AG09309 (cell line): ENCODE measurements around the gene HSBP1L1.
"Not testable (repeated sequence)": the region's sequence is repeated elsewhere in the genome, so short reads cannot be mapped to it uniquely, and the experiment has no call there.

Experiments used
- DNase-seq: peaks from one replicate; pipeline ENCODE4 v3.0.0-alpha.2; 2010; ENCODE audit warnings: low read depth
- H3K4me3 ChIP-seq: 2 replicates; pipeline ENCODE4 v1.5.1; 2011; ENCODE audit warnings: mild to moderate bottlenecking, low read depth, low read length, moderate library complexity; ENCODE audit not compliant: control insufficient read depth
- CTCF ChIP-seq: IDR thresholded peaks from 2 replicates; pipeline ENCODE4 v1.5.1; 2011; ENCODE audit warnings: mild to moderate bottlenecking, low read depth, low read length, inconsistent platforms; ENCODE audit not compliant: insufficient read depth, control insufficient read depth; ENCODE audit errors: missing control alignments

The HSBP1L1 gene

GRCh38 chr18:79953971-79954651 is 10.3 kb upstream of the HSBP1L1 start:
- TF ChIP-seq CTCF: no peak
- no peak overlapping the region for H3K4me3 ChIP-seq
- DNase-seq: no peak

GRCh38 chr18:79954791-79955190 is 9.7 kb upstream of the HSBP1L1 start:
- TF ChIP-seq CTCF: no peak
- no peak overlapping the region for H3K4me3 ChIP-seq
- no peak for DNase-seq

DNA sequence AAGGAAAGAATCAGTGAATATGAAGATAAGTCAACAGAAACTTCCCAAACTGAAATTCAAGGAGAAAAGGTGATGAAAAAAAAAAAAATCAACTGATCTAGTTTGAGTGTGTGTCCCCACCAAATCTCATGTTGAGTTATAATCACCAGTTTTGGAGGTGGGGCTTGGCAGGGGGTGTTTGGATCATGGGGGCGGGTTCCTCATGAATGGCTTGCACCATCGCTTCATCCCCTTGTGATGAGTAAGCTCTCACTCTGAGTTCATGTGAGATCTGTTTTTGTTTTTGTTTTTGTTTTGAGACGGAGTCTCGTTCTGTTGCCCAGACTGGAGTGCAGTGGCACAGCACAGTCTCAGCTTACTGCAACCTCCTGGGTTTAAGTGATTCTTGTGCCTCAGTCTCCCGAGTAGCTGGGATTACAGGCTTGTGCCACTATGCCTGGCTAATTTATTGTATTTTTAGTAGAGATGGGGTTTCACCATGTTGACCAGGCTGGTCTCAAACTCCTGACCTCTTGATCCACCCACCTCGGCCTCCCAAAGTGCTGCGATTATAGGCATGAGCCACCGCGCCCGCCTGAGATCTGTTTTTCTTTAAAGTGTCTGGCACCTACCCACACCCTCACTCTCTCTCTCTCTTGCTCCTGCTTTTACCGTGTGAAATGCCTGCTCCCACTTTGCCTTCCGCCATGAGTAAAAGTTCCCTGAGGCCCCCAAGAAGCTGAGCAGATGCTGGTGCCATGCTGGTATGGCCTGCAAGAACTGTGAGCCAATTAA is 9.0 kb upstream of the HSBP1L1 start:
- no peak for DNase-seq
- no peak overlapping the region for H3K4me3 ChIP-seq
- TF ChIP-seq CTCF: no peak

DNA sequence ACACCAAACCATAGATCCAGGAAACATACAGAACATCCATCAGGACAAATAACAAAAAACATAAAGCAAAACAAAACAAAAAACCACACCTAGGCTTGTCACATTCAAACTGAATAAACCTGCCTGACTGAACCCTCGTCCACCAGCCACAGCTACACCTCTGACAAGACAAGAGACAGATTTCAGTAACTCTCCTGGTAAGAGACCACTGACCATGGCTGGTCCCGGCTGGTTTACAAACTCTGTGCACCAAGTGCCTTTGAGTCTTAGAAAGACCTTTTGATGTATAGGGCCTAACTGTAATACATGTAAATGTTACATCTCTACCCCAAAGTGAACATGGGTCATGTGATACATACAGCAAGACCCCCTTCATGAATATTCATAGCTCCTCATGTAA is 8.2 kb upstream of the HSBP1L1 start:
- no peak for TF ChIP-seq CTCF

DNA sequence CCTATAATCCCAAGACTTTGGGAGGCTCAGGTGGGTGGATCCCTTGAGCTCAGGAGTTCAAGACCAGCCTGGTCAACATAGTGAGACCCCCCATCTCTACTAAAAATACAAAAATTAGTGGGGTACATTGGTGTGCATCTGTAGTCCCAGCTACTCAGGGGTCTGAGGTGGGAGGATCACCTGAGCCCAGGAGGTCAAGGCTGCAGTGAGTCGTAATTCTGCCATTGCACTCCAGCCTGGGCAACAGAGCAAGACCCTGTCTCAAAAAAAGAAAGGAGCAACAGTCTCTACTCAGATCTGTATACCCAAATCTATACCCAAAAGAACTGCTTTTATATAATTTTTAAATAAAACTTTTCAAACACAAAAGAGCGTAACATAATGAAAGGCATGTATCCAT is 5.5 kb upstream of the HSBP1L1 start:
- DNase-seq: no peak
- no peak for TF ChIP-seq CTCF
- no peak overlapping the region for H3K4me3 ChIP-seq

More for the DNA sequence above, 8.2 kb upstream of the HSBP1L1 start:
- no peak for DNase-seq
- no peak overlapping the region for H3K4me3 ChIP-seq

GRCh38 chr18:79960161-79960801 is 4.2 kb upstream of the HSBP1L1 start:
- not testable (repeated sequence) for H3K4me3 ChIP-seq, DNase-seq
